GM18505 (cell line): ENCODE data around the gene UGGT2.

Source experiments
- ATAC-seq: cut with Tn5 transposase; IDR thresholded peaks from one replicate; pipeline ENCODE4 v1.9.1; 2021; ENCODE audit not compliant: unreplicated experiment
- POLR2A ChIP-seq: IDR thresholded peaks from 4 replicates; pipeline ENCODE4 v1.6.1; 2011; ENCODE audit warnings: borderline replicate concordance; ENCODE audit not compliant: insufficient read depth, insufficient read length; ENCODE audit errors: extremely low read depth

UGGT2 gene

DNA sequence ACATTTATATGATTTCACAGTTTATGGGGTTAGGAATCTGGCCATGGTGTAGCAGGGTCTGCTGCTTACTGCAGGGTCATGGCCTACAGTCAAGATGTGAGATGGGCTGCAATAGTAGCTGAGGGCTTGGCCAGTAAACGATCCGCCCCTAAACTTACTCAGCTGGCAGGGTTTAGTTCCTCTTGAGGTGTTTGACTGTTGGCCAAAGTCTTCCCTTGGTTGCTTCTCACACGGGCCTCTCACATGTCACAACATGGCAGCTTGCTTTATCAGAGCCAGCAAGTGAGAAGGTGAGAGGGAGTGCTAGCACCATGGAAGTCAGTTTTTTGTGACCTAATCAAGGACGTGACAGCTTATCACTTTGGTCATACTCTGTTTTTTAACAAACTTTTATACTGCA lies 299.1 kb downstream of the UGGT2 start:
- TF ChIP-seq POLR2A = no peak
- ATAC-seq = no peak

DNA sequence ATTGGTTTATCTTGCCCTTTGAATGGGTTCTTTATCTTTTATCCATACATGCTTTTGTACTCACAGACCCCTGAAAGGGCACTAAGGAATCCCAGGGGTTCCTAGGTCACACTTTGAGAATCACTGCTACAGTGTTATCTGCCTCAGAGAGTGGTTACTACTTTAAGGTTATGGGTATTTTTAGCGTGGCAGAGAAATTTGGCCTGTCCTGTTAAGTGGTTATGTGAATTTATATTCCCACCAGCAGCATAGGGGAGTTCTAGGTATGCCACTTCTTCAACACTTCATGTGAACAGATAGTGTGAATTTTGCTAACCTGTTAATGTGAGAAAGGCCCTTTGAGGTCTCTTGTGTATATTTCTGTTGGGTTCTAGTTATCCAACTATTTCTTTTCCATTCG lies 300.5 kb downstream of the UGGT2 start:
- no peak for TF ChIP-seq POLR2A
- ATAC-seq = no peak
